Fibroblast of pulmonary artery (primary cell): Measurements from ENCODE around the gene PIM3.

Experiments used
- DNase-seq: peaks from one replicate; pipeline ENCODE4 v3.0.0-alpha.2; 2010; ENCODE audit warnings: low read depth
- H3K4me3 ChIP-seq: replicated peaks from 2 replicates; pipeline ENCODE4 v1.5.1; 2011; ENCODE audit warnings: low read depth, mild to moderate bottlenecking, control low read depth, low read length, moderate library complexity
- CTCF ChIP-seq: IDR thresholded peaks from 2 replicates; pipeline ENCODE4 v1.5.1; 2011; ENCODE audit warnings: mild to moderate bottlenecking, control low read depth, low read length, inconsistent platforms; ENCODE audit errors: missing control alignments

PIM3 gene

GRCh38 chr22:49949914-49950292 lies 10.7 kb upstream of the PIM3 start:
- no peak for DNase-seq
- TF ChIP-seq CTCF, result no peak
- no peak overlapping the region for H3K4me3 ChIP-seq

GRCh38 chr22:49950396-49950994 lies 10.1 kb upstream of the PIM3 start:
- no peak for DNase-seq

GRCh38 chr22:49951000-49951677 lies 9.4 kb upstream of the PIM3 start:
- TF ChIP-seq CTCF, result no peak
- H3K4me3 ChIP-seq, result no peak overlapping the region
- DNase-seq, result no peak

More at GRCh38 chr22:49950396-49950994, 10.1 kb upstream of the PIM3 start:
- H3K4me3 ChIP-seq, result no peak overlapping the region
- no peak for TF ChIP-seq CTCF

- no peak for TF ChIP-seq CTCF
- H3K4me3 ChIP-seq, result no peak overlapping the region
- no peak for DNase-seq
Measured at GRCh38 chr22:49951678-49951985, 8.9 kb upstream of the PIM3 start.

- TF ChIP-seq CTCF, result no peak
- peak; percentile 89 for DNase-seq
- no peak overlapping the region for H3K4me3 ChIP-seq
Measured at GRCh38 chr22:49951986-49952896, 8.3 kb upstream of the PIM3 start.

- no peak overlapping the region for H3K4me3 ChIP-seq
- TF ChIP-seq CTCF, result no peak
- DNase-seq, result no peak
Measured at GRCh38 chr22:49953027-49953679, 7.4 kb upstream of the PIM3 start.
